ENCODE results near the gene SLC18A3.

SLC18A3 gene

DNA sequence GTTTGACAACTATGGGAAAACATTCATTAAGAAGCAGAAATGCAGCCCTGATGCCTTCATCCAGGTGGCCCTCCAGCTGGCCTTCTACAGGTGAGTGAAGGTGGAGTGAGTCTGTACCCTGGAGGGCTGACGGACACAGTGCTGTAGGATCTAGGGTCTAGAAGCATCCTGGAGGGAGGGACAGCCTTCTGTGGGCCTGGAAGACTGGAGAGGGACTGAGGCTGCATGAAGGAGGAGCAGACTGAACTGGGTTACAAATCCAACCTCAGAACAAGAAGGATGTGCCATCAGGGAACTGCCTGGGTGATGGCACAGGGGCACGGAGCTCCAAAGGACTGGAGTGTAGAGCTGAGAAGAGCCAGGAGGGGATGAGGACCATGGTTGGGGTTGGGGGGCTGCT, 41.8 kb downstream of the SLC18A3 start:
- no peak for DNase-seq (ENCODE audit: low spot score)

GRCh38 chr10:49652421-49653272, 42.5 kb downstream of the SLC18A3 start:
- DNase-seq (ENCODE audit: low spot score): no peak

- DNase-seq (ENCODE audit: low spot score): no peak
Measured at GRCh38 chr10:49653273-49653929, 43.3 kb downstream of the SLC18A3 start.

DNA sequence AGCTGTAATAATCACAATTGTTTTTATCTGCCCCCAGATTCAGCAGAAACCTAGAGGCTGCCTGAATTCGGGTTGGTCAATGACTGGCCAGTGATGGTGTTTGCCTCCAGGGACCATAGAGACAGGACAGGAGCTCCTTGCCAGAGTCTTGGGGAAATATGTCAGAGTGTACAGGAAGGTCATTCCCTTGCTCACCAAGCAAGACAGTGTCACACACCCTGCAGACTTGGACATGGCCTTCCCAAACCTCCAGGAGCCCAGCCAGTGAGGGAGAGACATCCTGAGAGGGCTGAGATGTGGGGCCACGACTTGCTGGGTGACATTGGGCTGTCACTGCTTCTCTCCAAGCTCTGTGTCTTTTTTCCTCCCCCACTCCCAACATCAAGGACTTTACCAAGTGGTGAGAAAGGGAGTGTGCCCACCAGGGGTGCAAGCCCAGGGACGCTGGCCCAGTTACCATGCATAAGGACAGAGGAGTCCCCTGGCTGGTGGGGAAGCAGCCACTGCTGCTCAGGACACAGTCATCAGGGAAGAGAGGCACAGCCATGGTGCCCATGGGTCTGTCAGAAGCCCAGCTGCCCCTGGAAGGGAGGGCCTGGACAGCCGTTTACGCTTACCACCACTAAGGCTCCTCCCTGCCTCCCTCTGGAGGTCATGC, 44.1 kb downstream of the SLC18A3 start:
- DNase-seq (ENCODE audit: low spot score): no peak

- DNase-seq (ENCODE audit: low spot score): no peak
Measured at GRCh38 chr10:49655099-49655498, 45.0 kb downstream of the SLC18A3 start.

- no peak for DNase-seq (ENCODE audit: low spot score)
Measured at GRCh38 chr10:49656845-49657493, 46.9 kb downstream of the SLC18A3 start.

DNA sequence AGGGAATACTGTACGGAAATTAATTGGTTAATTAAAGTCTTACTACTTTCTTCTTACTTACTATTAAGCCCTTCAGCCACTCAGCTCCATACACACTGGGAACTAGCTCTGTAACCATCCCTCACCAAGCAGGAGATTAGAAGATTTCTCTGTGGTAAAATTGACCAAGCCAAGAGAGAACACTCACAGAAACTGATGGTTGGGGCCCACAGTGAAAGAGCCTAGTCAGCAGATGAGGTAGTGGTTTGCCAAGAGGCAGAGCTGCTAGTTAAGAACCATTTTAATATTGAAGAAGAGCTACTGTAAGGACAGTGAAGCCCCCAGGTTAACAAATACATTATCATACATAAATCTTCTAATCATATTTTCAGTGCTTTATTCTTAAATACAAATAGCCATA, 47.5 kb downstream of the SLC18A3 start:
- DNase-seq (ENCODE audit: low spot score): no peak

GRCh38 chr10:49661140-49661856, 51.2 kb downstream of the SLC18A3 start:
- DNase-seq (ENCODE audit: low spot score): no peak
